K562 (cell line): ENCODE measurements around the gene MAB21L2. TPM values are rescaled to one million over a fixed set of nuclear protein-coding genes. Genes with fewer than 3 reads are reported as not detected.

Experiments
- ATAC-seq: fragments of 200-7000 bp; cut with Tn5 transposase; 3 replicates; pipeline ENCODE4 v1.9.1; 2020; ENCODE audit warnings: moderate library complexity
- BruUV-seq: library from RNA; stranded (reverse); fragments of 400-500 nt; replicated peaks from 2 replicates; lab custom pipeline; 2021; lab: Mats Ljungman, UMichigan
- CTCF ChIA-PET: fragments of 300-600 bp; formaldehyde crosslinking; extraction: SDS; loops from one replicate; lab custom pipeline; 2021; ENCODE audit warnings: low intra/inter-chr PET ratio; lab: Yijun Ruan, JAX
- POLR2A ChIA-PET: fragments of 300-600, 350-650 bp; sonication (Branson Sonifier 250); formaldehyde crosslinking; extraction: SDS; loops from one replicate; lab custom pipeline; 2021; ENCODE audit warnings: antibody characterized with exemption, inconsistent platforms; lab: Yijun Ruan, JAX
- DNase-seq, 4 experiments: peaks; one replicate each; pipeline versions ENCODE4 v3.0.0 to v3.0.0-alpha.2; 2011 to 2018; ENCODE audit warnings: low spot score in 3 of 4, mixed read lengths in 3 of 4; ENCODE audit errors: extremely low read depth in 1 of 4
- FAIRE-seq: peaks from 2 replicates; lab custom pipeline; 2011; peaks lifted over from hg19 to GRCh38; lab: Jason Lieb, UNC
- H2AFZ ChIP-seq: 2 replicates; pipeline ENCODE4 v1.6.0; 2011; ENCODE audit warnings: low read depth, low read length, control low read depth, inconsistent platforms
- H3K27ac ChIP-seq: fragments of 200-600 bp; 3 replicates; pipeline ENCODE4 v1.8.0; 2011; ENCODE audit warnings: low read depth, mild to moderate bottlenecking, control low read depth, inconsistent platforms, low read length, moderate library complexity, mixed read lengths; ENCODE audit errors: extremely low read depth
- H3K27me3 ChIP-seq, 2 experiments: fragments of 300-600 bp in 1 of 2; 2 replicates in 1 of 2; 3 replicates in 1 of 2; pipeline versions ENCODE4 v1.6.0 to v1.8.0; 2011; ENCODE audit warnings: inconsistent platforms in 2 of 2, low read length in 2 of 2, mild to moderate bottlenecking in 1 of 2, mixed read lengths in 1 of 2, moderate library complexity in 1 of 2; ENCODE audit not compliant: control insufficient read depth in 2 of 2, insufficient read depth in 2 of 2
- H3K36me3 ChIP-seq: fragments of 300-600 bp; 3 replicates; pipeline ENCODE4 v1.8.0; 2011; ENCODE audit warnings: mild to moderate bottlenecking, low read length, inconsistent platforms; ENCODE audit not compliant: control insufficient read depth, insufficient read depth
- H3K4me1 ChIP-seq, 2 experiments: fragments of 200-600 bp in 1 of 2; replicated peaks in 1 of 2; 2 replicates in 1 of 2; 3 replicates in 1 of 2; pipeline versions ENCODE4 v1.5.1 to v1.8.0; 2011; ENCODE audit warnings: inconsistent platforms in 2 of 2, low read length in 2 of 2, mild to moderate bottlenecking in 1 of 2, mixed read lengths in 1 of 2, moderate library complexity in 1 of 2; ENCODE audit not compliant: control insufficient read depth in 2 of 2, insufficient read depth in 2 of 2
- H3K4me2 ChIP-seq: 2 replicates; pipeline ENCODE4 v1.6.1; 2011; ENCODE audit warnings: low read length, control low read depth, inconsistent platforms, mixed read lengths; ENCODE audit not compliant: insufficient read depth
- H3K4me3 ChIP-seq: fragments of 200-600 bp; sonication (generic), shearing (Covaris generic); 2 replicates; pipeline ENCODE4 v1.5.1; 2016; ENCODE audit warnings: control low read depth, inconsistent platforms
- H3K79me2 ChIP-seq: fragments of 200-600 bp; 3 replicates; pipeline ENCODE4 v1.8.0; 2011; ENCODE audit warnings: low read length, inconsistent platforms; ENCODE audit not compliant: control insufficient read depth, insufficient read depth
- H3K9ac ChIP-seq, 2 experiments: 2 replicates each; pipeline versions ENCODE4 v1.6.0 to v1.6.1; 2011; ENCODE audit warnings: low read depth in 2 of 2, low read length in 2 of 2, control low read depth in 1 of 2, inconsistent platforms in 1 of 2, mild to moderate bottlenecking in 1 of 2, mixed read lengths in 1 of 2; ENCODE audit not compliant: insufficient read depth in 1 of 2
- H3K9me1 ChIP-seq: one replicate; pipeline ENCODE4 v1.6.0; 2011; ENCODE audit warnings: inconsistent platforms, mild to moderate bottlenecking, low read length, moderate library complexity; ENCODE audit not compliant: control insufficient read depth, insufficient read depth
- H3K9me3 ChIP-seq: replicated peaks from 2 replicates; pipeline ENCODE4 v1.5.1; 2011; ENCODE audit warnings: low read depth, low read length, inconsistent platforms; ENCODE audit not compliant: control insufficient read depth, insufficient read depth
- H4K20me1 ChIP-seq: replicated peaks from 2 replicates; pipeline ENCODE4 v1.6.1; 2011; ENCODE audit warnings: low read length, inconsistent platforms, mixed read lengths; ENCODE audit not compliant: control insufficient read depth, insufficient read depth
- ARID3A ChIP-seq: IDR thresholded peaks from 2 replicates; pipeline ENCODE4 v1.6.1; 2012; ENCODE audit warnings: low read depth, low read length, improper control_type of control experiment, borderline replicate concordance
- BRD9 ChIP-seq: fragments of 450-650 bp; IDR thresholded peaks from 2 replicates; pipeline ENCODE4 v1.6.1; 2018; ENCODE audit warnings: low read depth; ENCODE audit not compliant: partially characterized antibody
- EGR1 ChIP-seq: fragments of 450-650 bp; conservative IDR thresholded peaks from 2 replicates; pipeline ENCODE4 v1.6.1; 2017; ENCODE audit warnings: mild to moderate bottlenecking
- FOXM1 ChIP-seq, 2 experiments: fragments of 450-650 bp in 1 of 2; sonication (generic) in 1 of 2; formaldehyde crosslinking in 1 of 2; IDR thresholded peaks; 2 replicates each; pipeline versions ENCODE4 v1.6.1 to v1.9.0; 2017 to 2022; ENCODE audit warnings: low read depth in 2 of 2, mild to moderate bottlenecking in 2 of 2, missing genetic modification reagents in 1 of 2, moderate library complexity in 1 of 2
- GTF2A2 ChIP-seq: IDR thresholded peaks from 2 replicates; pipeline ENCODE4 v1.6.1; 2016; ENCODE audit warnings: mild to moderate bottlenecking, missing genetic modification characterization, missing compliant biosample characterization
- ILF3 ChIP-seq: fragments of 450-650 bp; IDR thresholded peaks from 2 replicates; pipeline ENCODE4 v1.6.1; 2018; ENCODE audit warnings: antibody characterized with exemption, mild to moderate bottlenecking, moderate library complexity, borderline replicate concordance
- JUND ChIP-seq, 2 experiments: IDR thresholded peaks; 2 replicates in 1 of 2; 3 replicates in 1 of 2; pipeline ENCODE4 v1.6.1; 2011; ENCODE audit warnings: borderline replicate concordance in 2 of 2, low read depth in 2 of 2, low read length in 2 of 2, improper control_type of control experiment in 1 of 2, missing biosample characterization in 1 of 2, missing genetic modification characterization in 1 of 2, missing genetic modification reagents in 1 of 2
- MAX ChIP-seq: sonication (generic); formaldehyde crosslinking; IDR thresholded peaks from 2 replicates; pipeline ENCODE4 v1.9.0; 2022; ENCODE audit warnings: mild to moderate bottlenecking, missing genetic modification reagents
- MTA2 ChIP-seq: fragments of 450-650 bp; IDR thresholded peaks from 2 replicates; pipeline ENCODE4 v1.6.1; 2016; ENCODE audit warnings: low read depth
- NFIC ChIP-seq: fragments of 450-650 bp; IDR thresholded peaks from 2 replicates; pipeline ENCODE4 v1.6.1; 2017; ENCODE audit warnings: mild to moderate bottlenecking, inconsistent platforms
- OTX1 ChIP-seq: fragments of 450-650 bp; formaldehyde crosslinking; IDR thresholded peaks from 2 replicates; pipeline ENCODE4 v1.4.0; 2022; ENCODE audit warnings: mild to moderate bottlenecking
- POLR2H ChIP-seq: IDR thresholded peaks from 2 replicates; pipeline ENCODE4 v1.6.1; 2016; ENCODE audit warnings: missing genetic modification characterization, low read depth, mild to moderate bottlenecking, control low read depth, missing compliant biosample characterization, moderate library complexity
- PTRF ChIP-seq: fragments of 450-650 bp; IDR thresholded peaks from 2 replicates; pipeline ENCODE4 v1.6.1; 2016; ENCODE audit warnings: mild to moderate bottlenecking, missing genetic modification characterization, missing compliant biosample characterization
- RBBP5 ChIP-seq: fragments of 200-600 bp; sonication (generic); IDR thresholded peaks from 2 replicates; pipeline ENCODE4 v1.6.1; 2012; ENCODE audit warnings: borderline replicate concordance, mild to moderate bottlenecking, low read length, control low read depth, inconsistent platforms; ENCODE audit not compliant: insufficient read depth, poor library complexity, severe bottlenecking
- RNF2 ChIP-seq: sonication (generic); IDR thresholded peaks from 2 replicates; pipeline ENCODE4 v1.6.1; 2016
- ZNF165 ChIP-seq: fragments of 250-450 bp; sonication (Bioruptor Pico); IDR thresholded peaks from 2 replicates; pipeline ENCODE4 v1.4.0; 2020; ENCODE audit warnings: borderline replicate concordance
- ZNF316 ChIP-seq: fragments of 450-650 bp; IDR thresholded peaks from 2 replicates; pipeline ENCODE4 v1.6.1; 2016
- ZNF41 ChIP-seq: fragments of 250-450 bp; sonication (Bioruptor Pico); conservative IDR thresholded peaks from 2 replicates; pipeline ENCODE4 v1.4.0; 2020; ENCODE audit warnings: mild to moderate bottlenecking
- ZNF507 ChIP-seq: conservative IDR thresholded peaks from 2 replicates; pipeline ENCODE4 v1.6.1; 2017; ENCODE audit warnings: missing genetic modification characterization, missing compliant biosample characterization
- WGBS: fragments of 100-300 bp; shearing (Covaris generic); methylation state at CpG from one replicate; pipeline ENCODE4 v1.1.6; 2016; ENCODE audit warnings: low coverage, mixed read lengths; ENCODE audit not compliant: insufficient coverage; ENCODE audit errors: missing lambda C conversion rate; 5-methylcytosine and 5-hydroxymethylcytosine counted together
- in situ Hi-C: fragments of 300-500 bp; cut with MboI; formaldehyde crosslinking; loops from 4 replicates; pipeline ENCODE4 v1.15.0; 2018; ENCODE audit warnings: inconsistent platforms, mixed read lengths
- intact Hi-C: fragments of 100-400 bp; cut with micrococcal nuclease; formaldehyde crosslinking; loops from 2 replicates; pipeline ENCODE4 v1.14.2; 2022
- polyA plus RNA-seq, 8 experiments: library from polyadenylated mRNA; depleted of rRNA in 4 of 8; stranded (reverse) in 5 of 8; unstranded in 3 of 8; fragments of >200 nt; fragmentation: Nextera tagmentation in 2 of 8; fragmentation: Illumina TruSeq in 1 of 8; extraction: Ambion mirVana in 2 of 8; extraction: Trizol in 1 of 8; gene quantifications; 2 replicates each; pipeline versions ENCODE4 v1.2.1 to v1.2.3, GENCODE V29; 2011 to 2014; ENCODE audit warnings: inconsistent platforms in 1 of 8, missing spikeins in 1 of 8
- total RNA-seq, 7 experiments: library from RNA; depleted of rRNA in 6 of 7; stranded (reverse); fragments of >200 nt in 6 of 7; fragmentation: Illumina TruSeq in 2 of 7; extraction: Trizol in 2 of 7; gene quantifications; 2 replicates each; pipeline versions ENCODE4 v1.2.1 to v1.2.3, GENCODE V29; 2011 to 2021; ENCODE audit warnings: low replicate concordance in 1 of 7

MAB21L2 gene
- total and polyA plus RNA-seq, 9 of the 15 experiments (the other 6 are each of a cell fraction or from before 2014, with no cell fraction given), result not detected

GRCh38 chr4:150540959-150541360 is 41.0 kb upstream of the MAB21L2 start:
- Histone ChIP-seq H3K4me1 (peaks cover 13 to 34% of the 10 kb centered on the region in 2 experiments; a peak in 4 of 5 replicates), H3K4me3 (no peak overlapping the region), H3K27me3 (no peaks in the 10 kb centered on the region), H4K20me1 (no peaks in the 10 kb centered on the region), H3K9me1 (no peaks in the 10 kb centered on the region), H2AFZ (peak overlapping the region; percentile 67), H3K27ac (peak overlapping the region; percentile 71), H3K9ac (peak overlapping the region in 1 of 2 experiments; percentile 46; a peak in 2 of 4 replicates), H3K9me3 (no peaks in the 10 kb centered on the region), H3K79me2 (no peaks in the 10 kb centered on the region), H3K4me2 (no peak overlapping the region; the same call in 1 of the 2 replicates), H3K36me3 (no peaks in the 10 kb centered on the region)
- intact Hi-C loops, result loop anchor here (2.0 to 5.0 kb wide), 2 partner anchors 32 to 224 kb away; no protein-coding TSS in a partner anchor
- BruUV-seq, result no TSS peak
- 0% methylated on average over 3 of the region's 3 CpGs for WGBS
- ChIA-PET POLR2A (interaction anchor here (0.6 to 1.1 kb wide), 3 partner anchors 12 to 174 kb away, joined by 3 to 4 read pairs (median 4); no protein-coding TSS in a partner anchor), CTCF (no interaction called here)
- DNase-seq, result peak; percentile 9 to 79 (median 28)
- in situ Hi-C loops, result no loop called here
- peak; percentile 74 for ATAC-seq
- peak; percentile 78 for FAIRE-seq
- no peak for TF ChIP-seq MAX (CRISPR knock-in tag)
- no peak for TF ChIP-seq NFIC
- no peak for TF ChIP-seq ZNF165
- no peak for TF ChIP-seq MTA2
- TF ChIP-seq BRD9, result no peak
- no peak for TF ChIP-seq GTF2A2 (tag)
- TF ChIP-seq ZNF316, result peak; percentile 82
- no peak for TF ChIP-seq PTRF
- no peak for TF ChIP-seq ILF3
- TF ChIP-seq JUND (IDR thresholded peaks at IDR 0.05; ENCODE audit: borderline replicate concordance, low read depth, low read length), result peak; percentile 78
- peak; percentile 44; the same call in 1 of the 3 replicates for TF ChIP-seq JUND (tag; IDR thresholded peaks at IDR 0.05; ENCODE audit: borderline replicate concordance, low read depth, low read length)
- 0 out of 2 replicates have a peak, but pooled peaks have one; percentile 4 for TF ChIP-seq ARID3A
- TF ChIP-seq ZNF41, result no peak
- no peak for TF ChIP-seq OTX1 (CRISPR knock-in tag)
- TF ChIP-seq ZNF507 (tag), result no peak
- peak; percentile 26; the same call in 1 of the 2 replicates for TF ChIP-seq FOXM1 (IDR thresholded peaks at IDR 0.05; ENCODE audit: low read depth)
- TF ChIP-seq FOXM1 (CRISPR knock-in tag; IDR thresholded peaks at IDR 0.05; ENCODE audit: low read depth), result no peak
- 0 out of 2 replicates have a peak, but pooled peaks have one; percentile 35 for TF ChIP-seq POLR2H (tag)
- no peak for TF ChIP-seq RBBP5
- no peak for TF ChIP-seq RNF2
- no peak for TF ChIP-seq EGR1
